GM21423 (cell line): ENCODE measurements around the gene FEZ2.

Source experiments
- ATAC-seq: cut with Tn5 transposase; IDR thresholded peaks from one replicate; pipeline ENCODE4 v1.9.1; 2021; ENCODE audit warnings: mild to moderate bottlenecking, moderate library complexity; ENCODE audit not compliant: unreplicated experiment

FEZ2 gene

DNA sequence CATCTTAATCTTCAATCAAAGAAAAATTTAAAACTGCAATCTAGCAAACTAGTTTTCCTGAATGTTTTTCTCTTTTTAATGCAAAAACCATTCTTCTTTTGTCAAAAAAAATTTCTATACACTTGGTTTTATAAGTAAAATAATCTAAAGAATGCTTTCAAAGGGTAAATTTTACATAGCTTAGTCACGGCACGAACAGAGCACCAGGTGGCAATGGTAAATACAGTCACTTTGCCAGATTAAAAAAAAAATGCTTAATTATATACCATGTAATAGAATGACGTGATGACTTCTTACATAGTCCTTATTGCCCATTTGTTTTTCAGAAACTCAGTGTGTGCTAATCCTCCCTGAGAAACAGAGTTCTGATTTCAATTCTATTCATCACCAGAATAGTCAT is 10.4 kb downstream of the FEZ2 start:
- no peak for ATAC-seq

DNA sequence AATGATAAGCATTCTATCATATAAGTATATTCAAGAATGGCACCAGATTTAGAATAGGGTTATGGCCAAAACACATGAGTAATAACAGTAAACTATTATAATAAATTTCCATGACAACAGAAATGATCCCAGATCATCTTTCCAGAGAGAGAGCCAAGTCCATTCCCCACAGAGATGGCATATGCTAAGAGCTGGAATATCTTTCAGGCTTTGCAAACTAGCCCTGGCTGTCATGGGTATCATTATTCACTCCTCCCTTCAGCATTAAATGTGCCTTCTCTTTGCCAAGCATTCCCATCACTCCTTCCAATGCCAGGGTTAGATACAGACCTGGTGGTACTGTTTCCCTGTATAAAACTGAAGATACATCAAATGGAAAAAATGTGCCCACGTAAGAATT is 10.9 kb downstream of the FEZ2 start:
- no peak for ATAC-seq

- no peak for ATAC-seq
These were observed 11.3 kb downstream of the FEZ2 start for GRCh38 chr2:36586672-36587071.

DNA sequence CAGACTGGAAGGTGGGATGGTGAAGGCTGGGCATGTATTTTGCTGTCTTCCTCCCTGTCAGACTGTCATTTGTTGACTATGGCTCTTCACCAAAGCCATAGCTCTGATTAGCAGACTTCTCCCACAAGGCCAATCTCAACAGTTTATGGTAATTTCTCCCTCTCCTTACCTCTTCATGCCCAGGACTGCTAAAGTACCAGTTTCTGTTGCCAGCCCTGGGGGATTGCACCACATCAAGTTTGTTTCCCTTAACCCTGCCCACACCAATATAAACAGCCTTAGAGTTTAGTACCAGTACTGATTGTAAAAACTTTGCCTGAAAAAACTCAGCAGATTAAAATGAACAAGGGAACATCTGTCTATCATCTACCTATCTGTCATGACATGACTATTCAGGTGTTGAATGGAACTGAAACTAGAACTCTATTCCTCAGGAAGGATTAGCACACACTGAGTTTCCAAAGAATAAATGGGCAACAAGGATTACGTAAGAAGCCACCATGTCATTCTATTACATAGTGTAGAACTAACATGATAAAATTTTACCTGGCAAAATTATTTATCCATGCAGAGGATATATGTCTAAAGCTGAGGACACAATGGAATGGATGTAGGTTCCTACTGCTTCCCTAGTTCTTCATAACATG is 13.7 kb downstream of the FEZ2 start:
- no peak for ATAC-seq

DNA sequence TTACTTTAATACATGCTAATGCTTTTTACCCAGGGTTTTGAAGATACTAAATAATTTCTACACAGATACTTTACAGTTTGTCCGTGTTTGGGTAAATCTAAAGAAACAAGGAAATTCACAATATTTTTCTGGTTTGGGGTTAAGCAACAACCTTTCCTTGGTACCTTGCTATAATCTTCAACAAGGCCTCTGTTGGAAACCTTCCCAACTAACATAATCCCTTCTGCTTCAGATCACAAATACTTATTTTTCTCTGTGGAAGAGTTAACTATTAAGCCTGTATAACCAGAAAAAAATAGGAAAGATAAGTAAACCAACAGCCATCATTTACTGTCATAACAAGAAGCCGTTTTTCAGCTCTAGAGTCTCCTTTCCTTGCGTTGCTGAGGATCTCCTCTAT is 15.0 kb downstream of the FEZ2 start:
- ATAC-seq, result no peak

DNA sequence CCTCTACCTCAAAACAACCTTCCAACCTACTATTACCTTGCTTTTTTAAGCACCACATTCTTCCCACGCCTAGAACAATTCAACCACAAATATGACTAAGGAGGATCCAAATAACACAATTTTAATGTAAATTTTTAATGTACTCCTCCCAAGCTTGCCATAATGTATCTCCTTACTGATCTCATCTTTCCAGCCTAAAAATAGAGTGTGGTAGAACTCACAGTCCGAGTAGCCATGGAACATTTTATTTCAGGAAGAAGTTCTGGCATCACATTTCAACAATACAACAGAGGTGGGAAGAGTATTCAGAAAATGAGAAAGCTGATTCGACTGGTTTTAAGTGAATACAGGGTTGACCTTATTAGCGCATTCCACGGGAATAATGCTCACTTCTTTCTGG is 15.4 kb downstream of the FEZ2 start:
- no peak for ATAC-seq

- no peak for ATAC-seq
These were observed 18.7 kb downstream of the FEZ2 start for GRCh38 chr2:36579297-36579664.

DNA sequence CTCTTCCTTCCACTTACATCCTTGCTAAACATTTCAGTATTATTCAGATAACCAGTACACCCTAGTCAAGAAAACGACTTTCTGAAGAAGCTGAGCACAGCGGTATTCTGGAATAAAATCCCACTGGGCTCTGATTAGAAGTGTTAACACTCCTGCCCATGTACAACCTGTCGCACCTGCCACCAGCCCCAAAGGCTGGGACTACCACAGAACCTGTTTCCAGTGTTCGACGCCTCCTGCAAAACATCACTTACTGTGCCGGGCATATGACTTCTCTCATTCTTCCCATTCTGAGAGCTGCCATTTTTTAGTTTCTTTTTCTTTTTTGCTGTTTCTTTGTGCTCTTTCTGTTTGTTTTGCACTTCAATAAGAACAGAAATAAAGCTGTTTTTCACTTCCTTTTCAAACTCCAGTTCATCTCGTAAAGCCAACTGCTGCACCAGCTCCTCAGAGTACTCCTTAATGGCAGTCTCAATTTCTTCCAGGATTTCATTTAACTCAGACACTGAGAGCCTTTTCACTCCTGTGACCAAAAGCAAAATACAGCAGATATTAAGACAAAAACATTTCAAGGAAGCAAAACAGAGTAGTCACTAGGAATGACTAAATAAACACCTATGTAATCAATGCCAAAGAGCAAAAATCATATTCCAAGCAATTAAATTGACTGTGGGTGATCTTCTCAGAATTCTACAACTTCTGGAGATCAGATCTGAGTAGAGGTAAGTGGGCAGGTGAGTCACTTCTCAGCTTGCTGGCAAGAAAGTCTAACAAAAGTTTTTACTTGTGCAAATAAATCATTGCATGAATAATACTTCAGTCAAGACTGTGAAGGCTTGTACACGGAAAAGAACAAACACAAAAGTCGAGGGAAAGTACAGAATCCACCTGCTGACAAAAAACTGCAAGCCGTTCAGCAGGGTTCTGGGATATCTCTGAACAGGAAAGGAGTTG is 19.3 kb downstream of the FEZ2 start:
- ATAC-seq, result no peak

GRCh38 chr2:36577884-36578283 is 20.1 kb downstream of the FEZ2 start:
- ATAC-seq, result no peak

GRCh38 chr2:36574560-36574959 is 23.4 kb downstream of the FEZ2 start:
- no peak for ATAC-seq

- no peak for ATAC-seq
These were observed 24.8 kb downstream of the FEZ2 start for GRCh38 chr2:36573165-36573564.

- no peak for ATAC-seq
These were observed 25.3 kb downstream of the FEZ2 start for GRCh38 chr2:36572719-36573059.

DNA sequence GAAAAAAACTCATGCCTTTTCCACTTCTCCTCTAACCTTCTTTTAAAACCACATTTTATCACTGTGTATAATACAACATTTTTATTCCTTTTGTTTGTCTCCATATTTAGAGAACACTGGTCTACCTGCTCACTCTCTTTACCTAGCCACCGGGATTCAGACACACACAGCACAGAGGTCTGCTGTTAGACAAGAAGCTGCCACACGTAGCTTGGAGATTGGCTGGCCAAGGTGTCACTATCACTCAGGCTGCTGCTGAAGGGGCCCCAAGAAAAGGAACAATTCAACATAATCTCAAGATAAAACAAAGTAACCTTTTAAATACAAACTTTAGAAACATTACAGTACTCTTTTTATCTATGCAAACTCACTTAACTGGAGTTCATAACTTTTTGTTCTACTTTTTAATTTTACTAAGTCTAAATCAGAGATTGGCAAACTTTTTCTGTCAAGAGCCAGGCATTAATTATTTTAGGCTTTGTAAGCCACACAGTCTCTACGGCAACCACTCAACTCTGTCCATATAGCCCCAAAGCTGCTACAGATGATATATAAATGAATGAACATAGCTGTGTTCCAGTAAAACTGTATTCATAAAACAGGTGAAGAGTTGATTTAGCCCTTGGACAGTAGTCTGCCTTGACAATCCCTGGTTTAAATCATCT is 25.8 kb downstream of the FEZ2 start:
- ATAC-seq, result no peak

GRCh38 chr2:36570416-36570815 is 27.6 kb downstream of the FEZ2 start:
- ATAC-seq, result no peak

DNA sequence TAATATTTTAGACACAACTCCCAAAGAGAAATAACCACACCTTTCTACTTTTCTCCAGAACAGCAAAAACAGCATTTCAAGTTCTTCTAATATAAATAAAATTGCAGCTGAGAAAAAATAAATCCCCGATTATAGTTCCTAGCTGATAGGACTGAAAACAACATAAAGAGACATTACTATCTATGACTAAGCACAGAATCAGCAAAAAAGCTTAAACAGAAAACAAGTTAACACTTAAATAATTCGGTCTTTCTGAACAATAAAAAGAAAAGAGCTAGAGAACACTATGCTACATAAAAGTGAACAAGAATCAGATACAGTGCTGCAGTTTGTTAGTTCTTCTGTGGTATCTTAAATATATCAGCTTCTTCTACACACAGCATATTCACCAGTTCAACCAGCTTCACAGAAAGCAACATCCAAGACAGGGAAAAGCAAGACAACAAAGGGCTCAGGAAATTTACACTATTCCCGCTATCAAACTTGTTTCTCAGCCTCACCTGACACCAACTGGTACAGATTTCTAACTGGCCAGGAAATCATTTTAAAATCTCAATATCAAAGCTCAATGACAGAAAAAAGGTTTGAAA is 28.6 kb downstream of the FEZ2 start:
- ATAC-seq, result no peak

DNA sequence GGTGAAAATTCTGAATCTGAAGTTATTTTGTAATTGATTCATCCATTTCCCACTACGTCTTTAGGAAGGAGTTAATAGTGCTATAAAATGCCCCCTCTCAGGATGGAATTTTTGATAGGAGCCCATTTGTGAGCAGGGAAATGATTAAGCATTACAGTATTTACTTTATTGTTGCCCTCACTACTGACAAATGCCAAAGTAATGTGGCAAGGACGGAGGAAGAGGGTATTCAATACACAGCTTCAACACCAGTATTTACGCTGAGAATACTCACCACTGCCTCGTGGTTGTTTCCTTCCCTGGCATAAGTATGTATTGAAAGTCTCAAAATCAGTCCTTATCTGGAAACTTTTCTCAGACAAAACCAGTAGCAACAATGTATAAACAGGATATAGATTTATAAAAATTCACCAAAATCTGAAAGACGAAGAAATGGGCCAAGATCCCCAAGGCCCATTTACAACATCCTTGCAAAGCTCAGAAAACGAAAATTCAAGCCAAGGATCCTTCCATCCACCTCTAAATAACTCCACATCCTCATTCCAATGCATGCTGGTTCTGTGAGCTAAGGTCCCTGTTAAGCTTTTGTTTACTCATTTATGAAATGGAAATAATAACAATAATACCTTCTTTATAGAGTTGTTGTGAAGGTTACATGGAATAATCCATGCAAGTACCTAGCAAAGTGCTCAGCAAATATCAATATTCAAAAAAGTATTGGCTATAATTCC is 29.3 kb downstream of the FEZ2 start:
- ATAC-seq, result no peak

DNA sequence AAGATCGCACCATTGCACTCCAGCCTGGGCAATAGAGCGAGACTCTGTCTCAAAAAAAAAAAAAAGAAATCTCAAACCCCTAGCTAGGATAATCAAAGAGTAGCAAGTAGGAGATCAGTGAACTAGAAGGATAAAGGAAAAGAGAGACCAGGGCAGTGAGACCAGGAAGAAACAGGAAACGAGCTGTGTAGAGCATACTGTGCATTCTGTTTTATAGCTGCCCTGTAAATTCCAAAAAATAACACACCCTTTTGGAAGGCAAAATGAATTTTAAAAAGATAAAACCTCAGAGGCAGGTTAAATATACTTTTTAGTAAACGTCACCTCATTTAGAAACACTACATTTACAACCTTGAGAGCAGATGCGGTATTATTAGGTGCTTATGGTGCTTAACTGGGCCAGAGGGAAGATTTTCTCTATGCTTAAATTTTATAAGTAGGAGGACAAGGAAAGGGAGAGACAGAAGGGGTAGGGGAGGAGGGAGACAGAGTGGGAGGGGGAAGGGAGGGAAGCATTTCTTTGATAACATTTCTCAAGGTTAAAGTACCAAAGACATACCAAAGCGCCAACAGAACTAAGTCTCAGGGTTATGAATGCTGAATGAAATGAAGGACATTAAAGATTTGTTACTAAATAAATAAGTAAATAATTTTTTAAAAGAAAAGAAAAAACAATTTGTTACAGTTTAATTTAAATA is 30.1 kb downstream of the FEZ2 start:
- ATAC-seq, result no peak

DNA sequence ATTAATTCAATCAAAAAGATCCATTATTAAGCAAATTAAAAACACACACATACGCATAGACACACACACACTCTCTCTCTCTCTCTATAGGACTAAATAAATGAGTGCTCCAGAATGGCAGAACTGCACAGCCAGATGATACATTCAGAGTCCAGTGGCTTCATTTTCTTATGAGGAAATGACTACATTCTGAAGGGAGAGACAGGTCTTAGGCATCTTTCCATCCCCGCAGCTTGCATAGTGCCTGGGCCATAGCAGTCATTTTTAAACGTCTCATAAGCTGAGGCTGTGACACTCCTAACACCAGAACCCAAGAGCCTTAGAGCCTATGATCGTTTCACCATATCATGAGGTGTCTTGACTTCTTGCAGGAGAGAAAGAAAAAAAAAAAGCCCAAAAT is 31.1 kb downstream of the FEZ2 start:
- no peak for ATAC-seq

GRCh38 chr2:36565712-36566111 is 32.3 kb downstream of the FEZ2 start:
- ATAC-seq, result no peak

DNA sequence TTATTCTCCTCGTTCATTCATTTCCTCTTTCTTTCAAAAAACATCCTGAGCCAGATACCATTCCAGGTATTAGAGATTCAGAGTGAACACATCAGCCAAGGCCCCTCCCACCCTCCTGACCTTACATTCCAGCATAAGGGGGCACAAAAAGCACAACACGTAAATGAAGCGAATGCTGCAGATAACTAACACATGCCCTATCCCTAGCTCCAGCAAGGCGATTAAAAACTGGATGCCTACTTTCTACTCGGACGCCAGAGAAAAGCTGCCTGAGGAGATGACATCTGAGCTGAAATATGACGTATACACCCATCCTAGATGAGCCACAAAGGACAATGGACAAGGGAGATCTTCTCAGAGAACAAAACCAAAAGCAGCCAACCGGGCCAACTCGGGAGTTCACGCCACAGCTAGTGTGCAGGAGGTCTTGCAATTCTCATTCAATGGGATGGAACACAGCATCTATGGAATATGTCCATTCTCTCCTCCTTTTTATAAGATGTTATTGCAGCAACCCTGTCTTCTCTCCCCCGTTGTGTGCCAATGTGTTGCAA is 33.5 kb downstream of the FEZ2 start:
- no peak for ATAC-seq
